Measurements from ENCODE around the gene UNC13B.
"Not testable (repeated sequence)": the region's sequence is repeated elsewhere in the genome, so short reads cannot be mapped to it uniquely, and the experiment has no call there.

UNC13B gene

GRCh38 chr9:35164711-35165110 lies 2.9 kb downstream of the UNC13B start:
- no peak for DNase-seq

GRCh38 chr9:35167429-35167828 lies 5.6 kb downstream of the UNC13B start:
- DNase-seq, result not testable (repeated sequence)

- no peak for DNase-seq
Measured at GRCh38 chr9:35168963-35169362, 7.2 kb downstream of the UNC13B start.

- no peak for DNase-seq
Measured at GRCh38 chr9:35172878-35173277, 11.1 kb downstream of the UNC13B start.

- no peak for DNase-seq
Measured at GRCh38 chr9:35177520-35177919, 15.7 kb downstream of the UNC13B start.

- DNase-seq, result no peak
Measured at GRCh38 chr9:35179347-35180280, 17.8 kb downstream of the UNC13B start.

GRCh38 chr9:35180801-35181200 lies 19.0 kb downstream of the UNC13B start:
- DNase-seq, result no peak

GRCh38 chr9:35182401-35182800 lies 20.6 kb downstream of the UNC13B start:
- not testable (repeated sequence) for DNase-seq

- not testable (repeated sequence) for DNase-seq
Measured at GRCh38 chr9:35182996-35183754, 21.4 kb downstream of the UNC13B start.

- DNase-seq, result not testable (repeated sequence)
Measured at GRCh38 chr9:35183755-35184480, 22.1 kb downstream of the UNC13B start.

- DNase-seq, result no peak
Measured at GRCh38 chr9:35186524-35186923, 24.7 kb downstream of the UNC13B start.

GRCh38 chr9:35190203-35190602 lies 28.4 kb downstream of the UNC13B start:
- no peak for DNase-seq

- no peak for DNase-seq
Measured at GRCh38 chr9:35191105-35191504, 29.3 kb downstream of the UNC13B start.

GRCh38 chr9:35193762-35194161 lies 32.0 kb downstream of the UNC13B start:
- no peak for DNase-seq

GRCh38 chr9:35195683-35196082 lies 33.9 kb downstream of the UNC13B start:
- no peak for DNase-seq

GRCh38 chr9:35198191-35198590 lies 36.4 kb downstream of the UNC13B start:
- DNase-seq, result no peak

GRCh38 chr9:35203528-35203927 lies 41.7 kb downstream of the UNC13B start:
- DNase-seq, result no peak

- no peak for DNase-seq
Measured at GRCh38 chr9:35205340-35205739, 43.5 kb downstream of the UNC13B start.

GRCh38 chr9:35211854-35212253 lies 50.0 kb downstream of the UNC13B start:
- DNase-seq, result no peak

- DNase-seq, result no peak
Measured at GRCh38 chr9:35220659-35221338, 59.0 kb downstream of the UNC13B start.

GRCh38 chr9:35225677-35226076 lies 63.9 kb downstream of the UNC13B start:
- no peak for DNase-seq

GRCh38 chr9:35226651-35227050 lies 64.8 kb downstream of the UNC13B start:
- DNase-seq, result no peak

- no peak for DNase-seq
Measured at GRCh38 chr9:35227284-35227683, 65.5 kb downstream of the UNC13B start.
